ENCODE results near the gene EYS.
"Not testable (repeated sequence)": the region's sequence is repeated elsewhere in the genome, so short reads cannot be mapped to it uniquely, and the experiment has no call there.

Gene EYS

DNA sequence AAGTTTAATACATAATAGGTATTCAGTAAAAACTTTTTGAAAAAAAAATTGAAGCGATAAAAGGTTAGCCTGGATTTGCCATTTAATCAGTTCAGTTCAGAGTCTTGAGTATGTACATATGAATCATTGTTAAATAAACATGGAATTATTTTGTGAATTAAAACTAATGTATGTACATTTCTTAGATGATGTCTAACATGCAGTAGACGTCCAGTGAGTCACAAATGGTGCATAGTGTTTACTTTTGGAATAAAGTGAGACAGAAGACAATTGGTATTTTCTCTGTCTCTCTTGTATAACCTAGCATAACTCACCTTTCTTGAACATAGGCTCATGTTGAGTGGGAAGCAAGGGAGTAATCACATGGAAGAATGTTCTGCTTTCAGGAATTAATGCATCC lies 83.5 kb downstream of the EYS start:
- Histone ChIP-seq H3K9me3 (ENCODE audit: low read depth, low read length) (no peaks in the 10 kb centered on the region), H3K36me3 (ENCODE audit: insufficient read depth, low read length) (no peaks in the 10 kb centered on the region), H3K27ac (no peak overlapping the region), H3K9ac (ENCODE audit: insufficient read length) (no peak overlapping the region), H3K4me3 (no peak overlapping the region)
- DNase-seq (ENCODE audit: low read depth, low spot score): no peak
- TF ChIP-seq FOXP2 (optimal IDR thresholded peaks at IDR 0.05; ENCODE audit: control extremely low read depth, extremely low read length, insufficient read depth) (no peak), EZH2 (IDR thresholded peaks at IDR 0.05) (no peak), POLR2AphosphoS5 (IDR thresholded peaks at IDR 0.05; ENCODE audit: borderline replicate concordance, low read depth, low read length) (no peak)

DNA sequence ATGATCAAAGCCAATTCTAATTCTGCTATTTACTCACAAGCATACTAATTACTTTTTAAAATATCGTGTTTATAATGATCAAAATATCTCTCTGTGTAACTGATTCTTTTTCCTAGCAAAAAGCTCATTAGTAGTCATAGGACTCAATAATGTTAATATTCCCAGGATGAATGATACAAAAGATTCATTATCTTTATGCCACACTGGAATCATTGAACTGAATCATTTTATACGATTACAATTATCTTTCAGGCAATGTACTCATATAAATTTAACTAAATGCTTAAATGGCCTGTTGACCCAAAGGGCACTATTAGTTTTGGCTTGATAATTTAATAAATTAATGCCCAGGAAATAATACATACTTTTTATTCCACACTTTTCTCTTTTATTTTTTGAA lies 96.3 kb downstream of the EYS start:
- no peak for DNase-seq (ENCODE audit: low read depth, low spot score)
- no peak for TF ChIP-seq EZH2 (IDR thresholded peaks at IDR 0.05)
- no peak for TF ChIP-seq FOXP2 (optimal IDR thresholded peaks at IDR 0.05; ENCODE audit: control extremely low read depth, extremely low read length, insufficient read depth)
- no peak for TF ChIP-seq POLR2AphosphoS5 (IDR thresholded peaks at IDR 0.05; ENCODE audit: borderline replicate concordance, low read depth, low read length)
- no peak overlapping the region for H3K9ac ChIP-seq (ENCODE audit: insufficient read length)
- no peaks in the 10 kb centered on the region for H3K36me3 ChIP-seq (ENCODE audit: insufficient read depth, low read length)
- H3K27ac ChIP-seq: no peak overlapping the region
- H3K9me3 ChIP-seq (ENCODE audit: low read depth, low read length): no peaks in the 10 kb centered on the region
- no peak overlapping the region for H3K4me3 ChIP-seq

DNA sequence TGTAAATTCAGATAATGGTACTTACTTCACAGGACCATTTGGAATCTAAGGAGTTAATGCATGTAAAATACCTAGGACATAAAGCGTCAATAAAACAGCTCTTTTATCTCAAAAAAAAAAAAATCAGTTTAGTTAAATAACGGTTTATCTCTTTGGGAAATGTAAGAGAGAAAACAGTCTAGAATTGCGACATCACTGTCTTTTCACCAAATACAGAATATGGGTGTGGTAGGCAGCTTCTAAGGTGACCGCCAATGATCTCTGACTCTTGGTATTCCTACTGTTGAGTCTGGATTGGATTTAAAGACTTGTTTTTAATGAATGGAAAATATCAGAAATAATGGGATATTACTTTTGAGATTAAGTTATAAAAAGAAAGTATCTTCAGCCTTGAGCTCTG lies 111.5 kb downstream of the EYS start:
- TF ChIP-seq EZH2 (IDR thresholded peaks at IDR 0.05) (no peak), POLR2AphosphoS5 (IDR thresholded peaks at IDR 0.05; ENCODE audit: borderline replicate concordance, low read depth, low read length) (no peak), FOXP2 (optimal IDR thresholded peaks at IDR 0.05; ENCODE audit: control extremely low read depth, extremely low read length, insufficient read depth) (no peak)
- H3K9me3 ChIP-seq (ENCODE audit: low read depth, low read length): no peaks in the 10 kb centered on the region
- no peaks in the 10 kb centered on the region for H3K36me3 ChIP-seq (ENCODE audit: insufficient read depth, low read length)
- H3K4me3 ChIP-seq: no peak overlapping the region
- no peak for DNase-seq (ENCODE audit: low read depth, low spot score)
- H3K9ac ChIP-seq (ENCODE audit: insufficient read length): no peak overlapping the region
- no peak overlapping the region for H3K27ac ChIP-seq

DNA sequence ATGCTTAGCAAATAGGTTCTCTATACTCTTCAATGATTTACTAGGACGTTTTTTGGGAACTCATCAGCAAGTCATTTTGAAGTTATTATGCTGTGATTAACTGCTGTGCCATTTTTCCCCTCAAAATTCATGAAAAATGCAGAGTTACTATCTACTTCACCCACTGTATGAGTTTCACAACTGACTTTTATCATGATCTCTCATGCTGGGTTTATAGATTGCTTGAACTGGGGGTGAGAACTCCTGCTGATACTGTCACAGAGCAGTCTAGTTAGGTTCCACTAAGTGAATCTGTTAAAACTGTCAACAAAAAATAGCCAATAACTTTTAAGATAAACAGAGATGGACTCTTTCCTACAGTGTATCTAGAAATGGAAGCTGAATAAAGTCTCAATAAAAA lies 136.7 kb downstream of the EYS start:
- no peak overlapping the region for H3K9ac ChIP-seq (ENCODE audit: insufficient read length)
- H3K36me3 ChIP-seq (ENCODE audit: insufficient read depth, low read length): no peaks in the 10 kb centered on the region
- H3K27ac ChIP-seq: peak overlapping the region; percentile 63; the same call in 1 of the 2 replicates
- TF ChIP-seq FOXP2 (optimal IDR thresholded peaks at IDR 0.05; ENCODE audit: control extremely low read depth, extremely low read length, insufficient read depth) (peak; percentile 20), POLR2AphosphoS5 (IDR thresholded peaks at IDR 0.05; ENCODE audit: borderline replicate concordance, low read depth, low read length) (no peak)
- H3K4me3 ChIP-seq: 0 out of 2 replicates have a peak overlapping the region, but pooled peaks have one; percentile 13
- H3K9me3 ChIP-seq (ENCODE audit: low read depth, low read length): no peaks in the 10 kb centered on the region
- DNase-seq (ENCODE audit: low read depth, low spot score): no peak

DNA sequence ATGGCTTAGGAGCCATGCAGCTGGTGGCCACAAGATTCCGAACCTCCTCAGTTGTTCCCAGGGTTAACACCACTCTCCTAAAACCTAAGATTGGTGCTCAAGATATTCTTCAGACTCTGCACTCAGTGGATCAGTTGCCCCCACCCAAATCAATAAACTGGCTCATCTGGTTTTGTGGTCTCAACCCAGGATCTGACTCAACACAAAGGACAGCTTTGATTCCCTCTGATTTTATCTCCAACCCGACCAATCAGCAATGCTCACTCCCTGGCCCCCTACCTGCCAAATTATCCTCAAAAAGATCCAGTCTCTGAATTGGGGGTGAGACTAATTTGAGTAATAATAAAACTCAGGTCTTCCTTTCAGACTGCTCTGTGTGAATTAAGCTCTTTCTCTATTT lies 137.5 kb downstream of the EYS start:
- TF ChIP-seq EZH2 (IDR thresholded peaks at IDR 0.05): no peak
- Histone ChIP-seq H3K4me3 (no peak overlapping the region), H3K36me3 (ENCODE audit: insufficient read depth, low read length) (no peaks in the 10 kb centered on the region), H3K27ac (no peak overlapping the region), H3K9me3 (ENCODE audit: low read depth, low read length) (no peaks in the 10 kb centered on the region), H3K9ac (ENCODE audit: insufficient read length) (no peak overlapping the region)
- no peak for DNase-seq (ENCODE audit: low read depth, low spot score)

DNA sequence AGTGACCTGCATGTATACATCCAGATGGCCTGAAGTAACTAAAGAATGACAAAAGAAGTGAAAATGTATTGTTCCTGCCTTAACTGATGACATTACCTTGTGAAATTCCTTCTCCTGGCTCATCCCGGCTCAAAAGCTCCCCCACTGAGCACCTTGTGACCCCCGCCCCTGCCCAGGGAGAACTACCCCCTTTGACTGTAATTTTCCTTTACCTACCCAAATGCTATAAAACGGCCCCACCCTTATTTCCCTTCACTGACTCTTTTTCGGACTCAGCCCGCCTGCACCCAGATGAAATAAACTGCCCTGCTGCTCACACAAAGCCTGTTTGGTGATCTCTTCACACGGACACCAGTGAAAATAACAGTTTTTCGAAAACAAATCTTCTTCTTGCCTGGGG lies 138.0 kb downstream of the EYS start:
- DNase-seq (ENCODE audit: low read depth, low spot score); H3K9me3 ChIP-seq (ENCODE audit: low read depth, low read length); H3K4me3 ChIP-seq; H3K36me3 ChIP-seq (ENCODE audit: insufficient read depth, low read length); H3K27ac ChIP-seq; H3K9ac ChIP-seq (ENCODE audit: insufficient read length): not testable (repeated sequence)

DNA sequence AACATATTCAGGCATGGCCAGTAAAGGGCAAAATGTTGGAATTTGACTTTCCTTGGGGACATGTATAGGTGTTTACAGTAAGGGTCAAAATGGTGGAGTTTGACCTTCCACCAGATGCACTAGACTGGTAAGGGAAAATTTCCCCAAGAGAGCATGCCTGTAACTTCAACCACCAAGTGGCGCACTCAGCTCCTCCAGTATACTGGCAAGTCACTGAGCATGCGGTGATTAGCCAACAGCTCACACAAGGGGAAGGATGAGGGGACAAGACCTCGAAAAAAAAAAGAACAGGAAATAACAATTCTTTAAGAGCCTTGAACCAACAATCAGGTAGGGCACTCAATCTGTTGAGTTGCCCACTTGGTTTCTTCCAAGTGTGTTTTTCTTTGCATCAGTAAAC lies 140.9 kb downstream of the EYS start:
- H3K36me3 ChIP-seq (ENCODE audit: insufficient read depth, low read length): no peaks in the 10 kb centered on the region
- no peaks in the 10 kb centered on the region for H3K9me3 ChIP-seq (ENCODE audit: low read depth, low read length)
- TF ChIP-seq FOXP2 (optimal IDR thresholded peaks at IDR 0.05; ENCODE audit: control extremely low read depth, extremely low read length, insufficient read depth): no peak
- no peak overlapping the region for H3K4me3 ChIP-seq
- H3K27ac ChIP-seq: no peak overlapping the region
- no peak overlapping the region for H3K9ac ChIP-seq (ENCODE audit: insufficient read length)
- no peak for DNase-seq (ENCODE audit: low read depth, low spot score)

DNA sequence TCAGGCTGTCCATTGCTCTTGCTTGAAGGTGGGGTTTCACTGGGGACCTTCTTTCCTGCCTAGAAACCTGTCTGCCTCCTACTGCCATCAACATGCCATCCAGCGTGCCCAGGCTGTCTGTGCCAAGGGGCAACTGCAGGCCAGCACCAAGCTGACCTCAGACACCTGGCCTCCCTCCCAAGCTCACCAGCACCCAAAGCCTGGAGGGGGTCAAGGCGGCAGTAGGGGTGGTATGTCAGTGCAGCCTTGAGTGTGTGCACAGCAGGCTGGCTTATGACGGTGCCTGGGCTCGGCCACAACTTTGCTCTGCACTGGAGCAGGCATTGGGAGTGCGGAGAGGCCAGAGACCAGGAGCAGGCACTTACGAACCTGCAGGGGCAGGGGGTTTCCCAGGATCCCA lies 149.0 kb downstream of the EYS start:
- no peak for DNase-seq (ENCODE audit: low read depth, low spot score)
- TF ChIP-seq EZH2 (IDR thresholded peaks at IDR 0.05) (no peak), FOXP2 (optimal IDR thresholded peaks at IDR 0.05; ENCODE audit: control extremely low read depth, extremely low read length, insufficient read depth) (no peak), POLR2AphosphoS5 (IDR thresholded peaks at IDR 0.05; ENCODE audit: borderline replicate concordance, low read depth, low read length) (no peak)
- Histone ChIP-seq H3K36me3 (ENCODE audit: insufficient read depth, low read length) (no peaks in the 10 kb centered on the region), H3K4me3 (no peak overlapping the region), H3K27ac (no peak overlapping the region), H3K9me3 (ENCODE audit: low read depth, low read length) (no peaks in the 10 kb centered on the region), H3K9ac (ENCODE audit: insufficient read length) (no peak overlapping the region)

DNA sequence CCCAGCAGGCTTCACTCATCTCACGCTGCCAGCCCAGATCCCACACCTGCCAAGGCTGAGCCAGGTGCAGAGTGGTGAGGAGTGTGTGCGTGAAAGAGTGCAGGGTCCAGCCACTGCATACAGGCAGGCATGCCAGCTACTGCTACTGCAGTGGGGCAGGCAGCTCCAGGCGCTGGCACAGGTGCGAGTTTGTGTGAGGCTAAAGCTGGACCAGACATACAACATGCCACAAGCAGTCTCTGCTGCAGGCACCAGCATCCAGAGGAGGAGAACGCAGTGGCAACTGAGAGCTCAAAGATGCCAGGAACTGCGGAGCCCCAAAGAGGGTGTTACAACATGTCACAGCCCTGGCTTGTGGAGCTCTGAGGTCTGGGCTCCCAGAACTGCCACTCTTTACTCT lies 149.8 kb downstream of the EYS start:
- no peak for TF ChIP-seq POLR2AphosphoS5 (IDR thresholded peaks at IDR 0.05; ENCODE audit: borderline replicate concordance, low read depth, low read length)
- no peak for TF ChIP-seq EZH2 (IDR thresholded peaks at IDR 0.05)
- no peak for TF ChIP-seq FOXP2 (optimal IDR thresholded peaks at IDR 0.05; ENCODE audit: control extremely low read depth, extremely low read length, insufficient read depth)
- Histone ChIP-seq H3K9ac (ENCODE audit: insufficient read length) (no peak overlapping the region), H3K9me3 (ENCODE audit: low read depth, low read length) (no peaks in the 10 kb centered on the region), H3K27ac (no peak overlapping the region), H3K36me3 (ENCODE audit: insufficient read depth, low read length) (no peaks in the 10 kb centered on the region), H3K4me3 (no peak overlapping the region)
- DNase-seq (ENCODE audit: low read depth, low spot score): no peak

All from SK-N-MC (cell line).